Measurements from ENCODE around the gene COX7A1.

COX7A1 gene

DNA sequence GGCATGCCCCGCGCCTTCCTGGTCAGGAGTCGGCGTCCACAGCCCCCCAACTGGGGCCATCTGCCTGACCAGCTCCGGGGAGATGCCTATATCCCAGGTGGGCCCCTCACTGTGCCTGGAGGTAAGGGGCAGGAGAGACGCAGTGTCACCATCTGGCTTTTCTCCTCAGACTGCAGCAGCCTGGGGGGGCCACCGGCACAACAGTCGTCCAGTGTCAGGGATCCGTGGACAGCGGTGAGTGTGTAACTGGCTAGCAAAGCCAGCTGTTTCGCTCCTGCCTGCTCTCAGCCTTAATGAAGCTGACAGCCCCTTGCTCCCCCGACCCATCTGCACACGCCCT lies 41.1 kb downstream of the COX7A1 start:
- DNase-seq: no peak

DNA sequence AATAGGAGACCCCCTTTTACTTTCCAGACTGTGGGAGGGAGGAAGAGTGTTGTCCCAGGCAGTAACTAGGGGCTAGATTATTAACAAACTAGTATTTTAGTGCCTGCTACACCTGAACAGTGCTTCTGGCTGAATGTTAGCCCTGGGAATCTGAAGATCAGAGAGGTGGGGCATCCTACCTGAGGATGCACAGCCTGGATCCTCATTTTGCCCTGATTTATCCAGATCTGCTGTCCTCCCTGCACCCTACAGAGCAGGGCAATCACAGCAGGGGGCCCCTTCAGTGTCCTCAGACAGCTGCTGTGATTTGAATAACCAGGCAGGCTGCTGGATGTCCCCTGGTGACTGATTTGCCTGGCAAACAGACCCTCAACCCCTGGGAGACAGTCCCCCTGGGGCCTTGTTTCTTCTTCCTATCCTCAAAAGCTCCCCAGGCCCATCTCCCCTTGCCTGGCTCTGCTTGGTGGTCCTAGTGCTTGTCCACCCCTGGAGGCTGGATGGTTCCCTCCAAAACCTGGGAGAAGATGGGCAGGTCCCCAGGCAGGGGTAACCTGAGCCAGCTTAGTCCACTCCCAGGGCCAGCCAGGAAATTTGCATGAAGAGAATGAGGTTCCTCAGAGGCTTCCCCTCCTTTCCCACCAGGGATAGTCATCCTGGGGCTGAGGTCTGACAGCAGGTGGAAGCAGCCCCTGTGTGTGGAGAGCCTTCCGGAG lies 41.6 kb downstream of the COX7A1 start, which contains the start of gene OVOL3:
OVOL3 (plus strand) TSS at position 657 of the 713 bp plus-strand sequence. CDS start 60 bp downstream, outside the sequence.
- DNase-seq: no peak

DNA sequence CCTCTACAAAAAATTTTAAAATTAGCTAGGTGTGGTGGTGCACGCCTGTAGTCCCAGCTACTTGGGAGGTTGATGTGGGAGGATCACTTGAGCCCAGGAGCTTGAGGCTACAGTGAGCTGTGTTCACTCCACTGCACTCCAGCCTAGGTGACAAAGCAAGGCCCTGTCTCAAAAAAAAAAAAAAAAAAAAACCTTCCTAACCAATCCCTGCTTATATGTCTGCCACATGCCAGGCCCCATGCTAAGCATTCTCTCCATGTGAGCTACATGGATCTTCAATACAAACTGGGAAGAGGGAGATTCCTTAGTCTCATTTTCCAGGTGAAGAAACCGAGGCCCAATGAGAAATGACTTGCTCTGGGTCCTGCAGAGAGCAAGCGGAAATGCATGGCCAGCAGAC lies 43.6 kb downstream of the COX7A1 start:
- DNase-seq: no peak

DNA sequence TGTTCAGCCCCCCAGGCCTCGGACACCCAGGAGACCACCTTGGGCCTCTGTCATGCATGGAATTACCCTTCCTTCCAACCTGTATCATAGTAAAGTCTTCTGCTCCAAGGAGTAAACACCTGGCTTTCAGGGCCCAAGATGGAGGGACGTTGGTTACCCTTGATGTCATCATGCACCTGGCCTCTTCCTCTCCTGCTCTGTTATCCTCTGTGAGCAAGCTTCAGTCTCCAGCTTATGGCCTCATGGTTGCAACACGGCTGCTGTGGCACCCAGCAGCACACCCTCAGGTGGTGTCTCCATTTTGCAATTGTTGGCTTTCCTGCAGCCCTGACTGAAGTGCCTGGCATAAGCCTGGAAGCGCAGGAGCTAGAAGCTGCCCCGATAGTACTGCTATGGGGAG lies 45.3 kb downstream of the COX7A1 start:
- DNase-seq: no peak

DNA sequence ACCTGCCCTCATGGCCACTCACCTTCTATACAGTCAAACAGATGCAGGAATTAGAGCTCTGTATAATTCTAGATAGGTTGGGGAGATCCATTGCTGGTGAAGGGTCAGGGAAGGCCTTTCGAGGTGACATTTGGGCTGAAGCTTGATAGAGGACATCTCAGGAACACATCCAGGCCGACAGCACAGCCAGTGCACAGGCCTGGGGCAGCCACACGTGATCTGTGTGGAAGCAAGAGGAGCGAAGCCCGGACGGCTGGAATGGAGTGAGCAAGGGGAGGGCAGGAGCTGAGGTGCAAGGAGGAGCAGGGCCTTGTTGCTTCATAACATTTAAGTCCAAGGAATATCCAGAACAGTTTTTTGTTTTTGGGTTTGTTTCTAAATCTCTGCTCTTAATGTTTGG lies 45.8 kb downstream of the COX7A1 start:
- no peak for DNase-seq

DNA sequence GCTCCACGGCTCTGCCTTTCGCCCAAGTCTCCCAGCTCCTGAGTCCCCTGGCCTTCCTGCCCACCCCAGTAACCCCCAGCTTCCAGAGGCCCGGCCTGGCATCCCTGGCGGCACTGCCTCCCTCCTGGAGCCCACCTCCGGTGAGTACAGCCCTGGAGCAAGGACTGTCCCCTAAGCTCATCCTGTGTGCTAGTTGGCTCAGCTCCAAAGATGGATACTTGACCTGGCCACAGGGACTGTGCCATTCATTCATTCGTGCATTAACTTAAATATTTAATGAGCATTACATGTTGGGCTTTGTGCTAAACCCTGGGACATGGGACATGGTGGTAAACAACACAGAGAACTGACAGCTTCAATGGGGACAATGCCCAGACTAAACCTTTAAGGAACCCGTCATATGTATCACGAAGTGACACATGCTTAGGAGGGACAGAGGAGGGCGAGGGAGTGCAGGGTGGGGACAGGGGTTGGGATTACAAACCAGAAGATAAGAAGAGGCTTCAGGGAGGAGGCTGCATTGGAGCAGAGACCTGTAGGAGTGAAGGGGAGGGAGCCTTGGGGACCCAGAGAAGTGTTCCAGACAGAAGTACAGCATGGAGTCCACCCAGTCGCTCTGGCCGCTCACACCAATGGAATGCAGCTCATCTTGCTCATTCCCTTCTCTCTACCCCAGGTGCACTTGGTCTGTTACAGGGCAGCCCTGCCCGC lies 48.2 kb downstream of the COX7A1 start:
- DNase-seq: no peak

DNA sequence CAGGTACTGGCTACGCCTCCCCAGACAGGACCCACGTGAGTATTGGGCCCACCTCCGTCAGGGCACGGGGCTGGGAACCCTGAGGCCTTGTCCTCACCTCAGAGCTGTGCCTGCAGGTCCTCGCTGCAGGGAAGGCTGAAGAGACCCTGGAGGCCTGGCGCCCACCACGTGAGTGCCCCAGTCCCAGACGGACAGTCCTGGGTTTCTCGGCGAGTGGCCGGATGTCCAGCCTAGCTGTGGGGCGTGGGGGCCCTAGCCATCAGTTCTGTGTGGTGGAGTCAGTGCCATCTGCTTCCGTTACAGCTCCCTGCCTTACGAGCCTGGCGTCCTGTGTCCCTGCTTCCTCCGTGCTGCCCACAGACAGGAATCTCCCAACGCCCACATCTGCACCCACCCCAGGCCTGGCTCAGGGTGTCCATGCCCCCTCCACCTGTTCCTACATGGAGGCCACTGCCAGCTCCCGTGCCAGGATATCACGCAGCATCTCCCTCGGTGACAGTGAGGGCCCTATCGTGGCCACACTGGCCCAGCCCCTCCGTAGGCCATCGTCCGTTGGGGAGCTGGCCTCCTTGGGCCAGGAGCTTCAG lies 49.1 kb downstream of the COX7A1 start:
- no peak for DNase-seq

DNA sequence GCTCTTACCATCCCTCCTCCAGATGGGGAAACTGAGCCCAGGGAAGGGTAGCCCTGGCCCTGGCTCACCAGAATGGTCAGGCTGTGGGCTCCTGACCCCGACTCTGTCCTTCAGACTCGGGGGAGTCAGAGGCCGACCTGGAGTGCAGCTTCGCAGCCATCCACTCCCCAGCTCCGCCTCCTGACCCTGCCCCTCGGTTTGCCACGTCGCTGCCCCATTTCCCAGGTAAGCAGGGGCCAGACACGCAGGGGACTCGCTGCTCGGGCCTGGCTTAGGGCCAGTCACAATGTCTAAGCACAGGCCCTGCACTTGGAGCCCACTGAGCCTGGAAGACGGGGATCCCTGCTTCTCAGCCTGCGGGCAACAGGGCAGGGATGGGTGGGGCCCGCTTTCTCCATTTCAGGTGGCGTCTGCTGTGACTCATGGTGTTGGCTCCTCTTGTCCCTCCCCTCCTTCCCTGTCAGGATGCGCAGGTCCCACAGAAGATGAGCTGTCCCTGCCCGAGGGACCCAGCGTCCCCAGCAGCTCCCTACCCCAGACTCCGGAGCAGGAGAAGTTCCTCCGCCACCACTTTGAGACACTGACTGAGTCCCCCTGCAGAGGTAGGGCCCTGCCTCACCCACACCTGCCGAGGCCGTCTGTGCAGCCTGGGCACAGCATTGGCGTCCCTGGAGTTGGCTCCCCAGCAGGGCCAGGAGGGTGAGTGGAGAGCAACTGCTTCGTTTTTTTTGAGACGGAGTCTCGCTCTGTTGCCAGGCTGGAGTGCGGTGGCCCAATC lies 50.5 kb downstream of the COX7A1 start:
- no peak for DNase-seq

Data from activated naive CD4-positive, alpha-beta T cell (primary cell).